Gastroesophageal sphincter (tissue), 4 donors: Measurements from ENCODE around the gene C17orf50. TPM values are rescaled to one million over a fixed set of nuclear protein-coding genes. Genes with fewer than 3 reads are reported as not detected.

Experiments
- ATAC-seq: fragments of 150-250 bp; one replicate; pipeline ENCODE4 v1.9.1; 2016; ENCODE audit warnings: mild to moderate bottlenecking, moderate library complexity
- H3K27ac ChIP-seq, 4 donors: fragments of 200-600 bp; sonication (generic) in 3 of 4; 1 replicate in 3 of 4; 2 replicates in 1 of 4; pipeline ENCODE4 v1.5.1; 2016 to 2019
- H3K27me3 ChIP-seq: fragments of 200-600 bp; sonication (generic); one replicate; pipeline ENCODE4 v1.5.1; 2019
- H3K36me3 ChIP-seq, 2 donors: fragments of 200-600 bp; sonication (generic); one replicate each; pipeline ENCODE4 v1.5.1; 2019; ENCODE audit warnings: control low read depth in 1 of 2
- H3K4me1 ChIP-seq, 3 donors: fragments of 200-600 bp; sonication (generic); 1 replicate in 2 of 3; 2 replicates in 1 of 3; pipeline ENCODE4 v1.5.1; 2016 to 2019; ENCODE audit warnings: control low read depth in 2 of 3
- H3K4me3 ChIP-seq, 2 donors: fragments of 200-600 bp; sonication (generic); one replicate each; pipeline ENCODE4 v1.5.1; 2019; ENCODE audit warnings: mild to moderate bottlenecking in 1 of 2, moderate library complexity in 1 of 2
- H3K9me3 ChIP-seq, 3 donors: fragments of 200-600 bp; sonication (generic); one replicate each; pipeline ENCODE4 v1.5.1; 2017 to 2019; ENCODE audit warnings: control low read depth in 2 of 3
- EP300 ChIP-seq: sonication (generic); formaldehyde crosslinking; IDR thresholded peaks from one replicate; pipeline ENCODE4 v1.6.1; 2017; ENCODE audit warnings: antibody characterized with exemption, mild to moderate bottlenecking
- POLR2A ChIP-seq, 2 donors: fragments of 450-650 bp; IDR thresholded peaks; one replicate each; pipeline ENCODE4 v1.6.1; 2017; ENCODE audit warnings: antibody characterized with exemption in 2 of 2, mild to moderate bottlenecking in 2 of 2, moderate library complexity in 1 of 2
- POLR2AphosphoS5 ChIP-seq: sonication (generic); formaldehyde crosslinking; IDR thresholded peaks from one replicate; pipeline ENCODE4 v1.6.1; 2017; ENCODE audit warnings: antibody characterized with exemption
- WGBS, 2 donors: methylation state at CpG; one replicate each; pipeline ENCODE4 v1.1.5; 2018; ENCODE audit warnings: low coverage in 1 of 2; 5-methylcytosine and 5-hydroxymethylcytosine counted together
- total RNA-seq, 4 donors: library from RNA; depleted of rRNA; stranded (reverse); fragments of >200 nt; gene quantifications; one replicate each; pipeline ENCODE4 v1.1.0, GENCODE V29; 2016
- TF ChIP-seq, protein P1 (sequence below), 4 experiments: fragments of 200-600 bp in 2 of 4; fragments of 450-650 bp in 2 of 4; sonication (generic) in 1 of 4; IDR thresholded peaks; one replicate each; pipeline ENCODE4 v1.5.1; 2017 to 2019; ENCODE audit warnings: antibody characterized with exemption in 4 of 4, mild to moderate bottlenecking in 2 of 4, moderate library complexity in 2 of 4

The C17orf50 gene
- total RNA-seq, 4 donors from 2014 or later: not detected

DNA sequence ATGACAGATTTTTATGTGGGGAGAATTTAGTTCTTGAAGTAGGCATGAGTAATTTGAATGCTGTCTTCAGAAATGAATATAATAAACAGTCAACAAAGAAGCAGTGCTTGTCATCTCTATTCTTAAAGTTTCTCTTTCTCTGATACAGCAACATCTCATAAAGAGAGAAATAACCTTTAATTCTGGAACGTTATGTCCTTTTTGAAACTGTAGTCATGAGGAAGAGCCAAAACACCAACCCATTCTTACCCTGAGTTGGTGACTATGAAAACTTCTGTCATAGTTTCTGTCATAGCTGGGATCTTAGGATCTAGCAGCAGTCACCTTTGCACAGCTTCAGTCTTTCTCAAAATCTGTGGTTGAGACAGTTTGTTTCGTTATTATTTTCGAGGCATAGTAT lies 44.5 kb upstream of the C17orf50 start:
- no peaks in the 10 kb centered on the region for H3K27me3 ChIP-seq
- peak overlapping the region; percentile 77 to 93 (median 82) for H3K27ac ChIP-seq
- H3K36me3 ChIP-seq: peaks cover 0 to 64% of the 10 kb centered on the region in 2 donors
- H3K4me3 ChIP-seq: no peak overlapping the region
- ATAC-seq: no peak
- no peaks in the 10 kb centered on the region for H3K9me3 ChIP-seq
- TF ChIP-seq EP300 (no peak), POLR2AphosphoS5 (peak; percentile 79)
- 79 to 97% methylated on average over 3 of the region's 3 CpGs for WGBS, 2 donors
- peaks cover 6 to 71% (median 46%) of the 10 kb centered on the region in 3 donors for H3K4me1 ChIP-seq

DNA sequence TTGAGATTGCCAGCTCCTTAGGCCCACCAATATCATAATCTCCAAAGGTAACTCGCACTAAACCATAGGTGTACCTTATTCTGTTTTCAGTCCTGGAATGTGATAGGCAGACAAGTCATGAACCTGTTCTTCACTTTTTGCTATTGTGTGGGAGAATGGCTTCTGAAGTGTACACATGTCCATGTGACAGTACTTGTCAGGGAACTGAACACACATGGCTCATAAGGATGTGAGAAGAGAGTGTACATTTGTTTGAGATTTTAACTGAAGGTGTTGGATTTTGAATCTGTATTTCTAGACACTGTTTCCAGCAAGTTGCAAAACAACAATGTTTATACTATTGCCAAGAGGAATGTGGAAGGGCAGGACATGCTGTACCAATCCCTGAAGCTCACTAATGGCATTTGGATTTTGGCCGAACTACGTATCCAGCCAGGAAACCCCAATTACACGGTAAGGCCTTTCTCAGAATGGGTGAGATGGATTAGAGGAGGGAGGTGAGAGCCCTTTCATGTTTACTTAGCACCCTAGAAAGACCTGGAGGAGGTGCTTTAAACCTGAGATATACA lies 43.7 kb upstream of the C17orf50 start:
- Histone ChIP-seq H3K4me3 (no peak overlapping the region), H3K27ac (peak overlapping the region; percentile 77 to 93 (median 82)), H3K36me3 (peaks cover 0 to 64% of the 10 kb centered on the region in 2 donors), H3K27me3 (no peaks in the 10 kb centered on the region), H3K4me1 (peaks cover 6 to 69% (median 46%) of the 10 kb centered on the region in 3 donors), H3K9me3 (no peaks in the 10 kb centered on the region)
- peak; percentile 88 for ATAC-seq
- WGBS, 2 donors: 31 to 32% methylated on average over 3 to 4 of the region's 4 CpGs
- TF ChIP-seq, protein P1, sequence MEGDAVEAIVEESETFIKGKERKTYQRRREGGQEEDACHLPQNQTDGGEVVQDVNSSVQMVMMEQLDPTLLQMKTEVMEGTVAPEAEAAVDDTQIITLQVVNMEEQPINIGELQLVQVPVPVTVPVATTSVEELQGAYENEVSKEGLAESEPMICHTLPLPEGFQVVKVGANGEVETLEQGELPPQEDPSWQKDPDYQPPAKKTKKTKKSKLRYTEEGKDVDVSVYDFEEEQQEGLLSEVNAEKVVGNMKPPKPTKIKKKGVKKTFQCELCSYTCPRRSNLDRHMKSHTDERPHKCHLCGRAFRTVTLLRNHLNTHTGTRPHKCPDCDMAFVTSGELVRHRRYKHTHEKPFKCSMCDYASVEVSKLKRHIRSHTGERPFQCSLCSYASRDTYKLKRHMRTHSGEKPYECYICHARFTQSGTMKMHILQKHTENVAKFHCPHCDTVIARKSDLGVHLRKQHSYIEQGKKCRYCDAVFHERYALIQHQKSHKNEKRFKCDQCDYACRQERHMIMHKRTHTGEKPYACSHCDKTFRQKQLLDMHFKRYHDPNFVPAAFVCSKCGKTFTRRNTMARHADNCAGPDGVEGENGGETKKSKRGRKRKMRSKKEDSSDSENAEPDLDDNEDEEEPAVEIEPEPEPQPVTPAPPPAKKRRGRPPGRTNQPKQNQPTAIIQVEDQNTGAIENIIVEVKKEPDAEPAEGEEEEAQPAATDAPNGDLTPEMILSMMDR (IDR thresholded peaks at IDR 0.05): no peak
- TF ChIP-seq EP300 (peak; percentile 68), POLR2A (IDR thresholded peaks at IDR 0.05) (no peak), POLR2AphosphoS5 (peak; percentile 100)

DNA sequence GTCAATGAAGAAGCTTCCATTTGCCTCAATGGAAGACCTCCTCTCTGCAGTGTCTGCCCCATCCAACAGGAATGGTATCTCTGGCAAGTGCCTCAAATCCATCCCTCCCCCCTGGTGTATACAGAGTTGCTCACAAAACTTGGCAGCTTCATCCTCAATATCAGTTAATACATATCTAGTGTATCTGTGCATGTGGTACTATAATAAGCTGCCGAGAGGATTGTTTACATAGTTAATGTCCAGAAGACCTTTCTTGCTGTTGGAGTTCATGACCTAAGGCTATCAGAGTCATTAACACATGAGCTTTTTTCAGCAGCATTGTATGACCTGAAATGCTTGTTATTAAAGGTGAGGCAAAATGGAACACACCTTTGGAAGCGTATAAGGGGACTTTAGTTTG lies 43.2 kb upstream of the C17orf50 start:
- TF ChIP-seq, protein P1 (IDR thresholded peaks at IDR 0.05): no peak
- no peak for TF ChIP-seq POLR2AphosphoS5
- ATAC-seq: no peak
- peak overlapping the region; percentile 77 to 93 (median 82) for H3K27ac ChIP-seq
- H3K9me3 ChIP-seq: no peaks in the 10 kb centered on the region
- H3K27me3 ChIP-seq: no peaks in the 10 kb centered on the region
- H3K4me1 ChIP-seq: peaks cover 6 to 64% (median 46%) of the 10 kb centered on the region in 3 donors
- 53 to 67% methylated on average over 2 of the region's 2 CpGs for WGBS, 2 donors
- H3K36me3 ChIP-seq: peaks cover 0 to 63% of the 10 kb centered on the region in 2 donors
- H3K4me3 ChIP-seq: no peak overlapping the region

DNA sequence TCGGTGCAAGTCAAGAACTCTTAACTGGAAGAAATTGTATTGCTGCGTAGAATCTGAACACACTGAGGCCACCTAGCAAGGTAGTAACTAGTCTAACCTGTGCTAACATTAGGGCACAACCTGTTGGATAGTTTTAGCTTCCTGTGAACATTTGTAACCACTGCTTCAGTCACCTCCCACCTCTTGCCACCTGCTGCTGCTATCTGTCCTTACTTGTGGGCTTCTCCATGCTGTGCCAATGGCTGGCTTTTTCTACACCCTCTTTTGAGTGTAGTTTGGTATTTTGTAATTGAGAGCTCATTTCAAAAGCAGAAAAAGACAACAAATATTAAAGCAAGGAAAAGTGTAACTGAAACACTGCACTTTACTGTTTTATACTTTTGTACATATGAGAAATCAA lies 37.0 kb upstream of the C17orf50 start:
- Histone ChIP-seq H3K9me3 (no peaks in the 10 kb centered on the region), H3K27ac (no peak overlapping the region), H3K27me3 (no peaks in the 10 kb centered on the region), H3K4me3 (no peak overlapping the region), H3K4me1 (peaks cover 8 to 38% (median 13%) of the 10 kb centered on the region in 3 donors), H3K36me3 (peaks cover 0 to 73% of the 10 kb centered on the region in 2 donors)
- ATAC-seq: no peak
- TF ChIP-seq, protein P1 (IDR thresholded peaks at IDR 0.05): no peak
- TF ChIP-seq EP300 (no peak), POLR2AphosphoS5 (no peak), POLR2A (IDR thresholded peaks at IDR 0.05) (no peak)
- 100% methylated on average over 1 to 2 of the region's 2 CpGs for WGBS, 2 donors

DNA sequence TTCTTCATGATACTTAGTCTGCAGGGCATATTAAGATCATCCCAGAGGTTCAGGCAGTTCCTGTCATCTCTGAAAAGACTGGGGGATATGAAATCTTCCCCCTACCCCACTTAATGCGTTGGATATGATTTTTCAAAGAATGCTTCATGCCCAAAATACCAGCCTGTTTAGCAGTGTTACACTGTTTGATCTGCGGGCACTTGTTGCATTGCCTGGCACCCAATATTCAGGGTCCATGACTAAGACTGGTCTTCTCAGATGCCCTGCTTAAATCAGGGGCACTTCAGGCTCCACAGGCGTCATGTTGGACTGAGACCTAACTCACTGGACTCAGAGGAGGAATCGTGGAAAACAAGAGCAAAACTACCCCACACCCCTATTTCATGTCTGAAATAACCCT lies 35.6 kb upstream of the C17orf50 start:
- Histone ChIP-seq H3K9me3 (no peaks in the 10 kb centered on the region), H3K27ac (peak overlapping the region in 2 of 4 donors; percentile 61 to 63), H3K36me3 (peaks cover 0 to 64% of the 10 kb centered on the region in 2 donors), H3K4me3 (no peak overlapping the region), H3K27me3 (no peaks in the 10 kb centered on the region), H3K4me1 (peaks cover 8 to 40% (median 13%) of the 10 kb centered on the region in 3 donors)
- TF ChIP-seq, protein P1 (IDR thresholded peaks at IDR 0.05): no peak
- TF ChIP-seq POLR2A (IDR thresholded peaks at IDR 0.05) (no peak), POLR2AphosphoS5 (no peak), EP300 (no peak)
- ATAC-seq: no peak
- 83 to 93% methylated on average over 2 to 4 of the region's 4 CpGs for WGBS, 2 donors
